HG03460 (cell line): Measurements from ENCODE around the gene CASQ2.

Experiments
- ATAC-seq: cut with Tn5 transposase; IDR thresholded peaks from one replicate; pipeline ENCODE4 v1.9.1; 2021; ENCODE audit not compliant: unreplicated experiment

CASQ2 gene

DNA sequence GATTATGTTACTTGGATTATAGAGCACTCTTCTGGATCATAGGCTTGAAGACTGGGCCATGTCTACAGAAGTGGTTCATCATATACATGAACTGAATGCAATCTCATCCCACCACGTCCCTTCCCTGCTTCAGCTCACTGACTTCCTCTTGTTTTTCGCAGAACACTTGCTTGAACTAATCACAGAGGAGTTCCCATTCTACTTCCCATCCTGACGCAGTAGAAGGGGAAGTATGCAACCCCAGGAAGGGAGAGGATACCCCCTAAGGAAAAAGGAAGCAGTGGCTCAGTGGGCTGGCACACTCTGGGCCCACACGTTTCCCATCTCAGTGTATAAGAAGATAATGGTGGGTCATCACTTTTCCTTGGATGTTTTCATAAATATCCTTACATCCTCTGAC lies 36.2 kb downstream of the CASQ2 start:
- ATAC-seq = no peak

DNA sequence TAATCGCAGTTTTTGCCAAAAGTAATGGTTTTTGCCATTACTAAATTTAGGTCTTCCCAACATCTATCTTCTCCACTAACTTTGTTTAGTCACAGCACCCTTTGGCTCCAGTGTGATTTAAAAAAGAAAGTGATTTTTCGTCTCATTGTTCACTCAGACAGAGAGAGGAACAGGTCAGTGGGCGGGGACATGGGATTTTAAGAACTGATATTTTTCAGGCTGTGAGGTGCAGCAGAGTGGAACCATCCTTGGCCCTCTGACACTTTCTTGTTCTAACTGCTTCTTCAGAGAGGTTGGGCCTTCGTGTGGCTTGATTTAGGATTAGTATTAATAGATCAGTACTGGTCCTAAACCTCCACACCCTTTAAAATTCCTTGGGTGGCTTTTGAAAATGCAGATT lies 38.8 kb downstream of the CASQ2 start:
- peak; percentile 91 for ATAC-seq

DNA sequence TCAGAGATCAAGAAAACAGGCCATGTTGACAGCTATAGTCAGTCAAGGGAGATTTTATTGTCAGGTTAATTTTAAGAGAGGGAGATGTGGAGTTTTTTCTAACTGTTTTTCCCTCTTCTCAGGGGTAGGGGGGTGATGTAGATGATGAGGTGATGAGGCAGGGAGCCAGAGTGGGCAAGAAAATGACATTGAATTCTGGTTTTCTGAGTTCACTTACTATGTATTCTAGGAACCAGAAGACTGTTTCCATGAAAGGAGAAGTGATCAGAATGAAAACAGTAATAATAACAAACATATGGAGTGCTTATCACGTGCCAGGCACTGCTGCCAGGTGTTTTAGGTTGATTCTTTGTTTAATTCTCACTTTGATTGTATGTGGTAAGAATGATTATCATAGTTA lies 40.2 kb downstream of the CASQ2 start:
- no peak for ATAC-seq

DNA sequence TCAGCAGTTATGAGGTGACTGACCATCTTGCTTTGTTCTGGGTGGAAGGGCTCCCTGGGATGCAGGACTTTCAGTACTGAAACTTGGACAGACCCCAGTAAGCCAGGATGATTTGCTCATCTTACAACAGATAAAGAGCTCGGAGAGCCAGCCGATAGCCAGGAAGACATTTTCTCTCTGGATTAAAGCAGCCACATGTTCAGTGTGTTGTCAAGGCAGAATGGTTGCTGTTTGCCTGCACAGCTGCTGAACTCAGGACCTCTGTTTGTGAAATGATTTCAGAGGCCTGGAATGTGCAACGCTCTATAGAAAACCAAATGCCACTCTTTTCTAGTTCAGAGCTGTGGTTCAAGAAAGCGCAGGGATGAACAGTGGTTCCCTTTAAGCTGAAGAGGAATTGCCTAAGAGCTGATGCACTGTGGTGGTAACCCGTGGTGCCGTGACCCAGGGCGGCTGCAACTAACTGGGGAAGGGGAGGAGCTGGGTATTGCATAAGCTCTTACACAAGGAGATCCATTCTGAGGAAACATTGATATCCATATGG lies 40.7 kb downstream of the CASQ2 start:
- ATAC-seq = no peak

DNA sequence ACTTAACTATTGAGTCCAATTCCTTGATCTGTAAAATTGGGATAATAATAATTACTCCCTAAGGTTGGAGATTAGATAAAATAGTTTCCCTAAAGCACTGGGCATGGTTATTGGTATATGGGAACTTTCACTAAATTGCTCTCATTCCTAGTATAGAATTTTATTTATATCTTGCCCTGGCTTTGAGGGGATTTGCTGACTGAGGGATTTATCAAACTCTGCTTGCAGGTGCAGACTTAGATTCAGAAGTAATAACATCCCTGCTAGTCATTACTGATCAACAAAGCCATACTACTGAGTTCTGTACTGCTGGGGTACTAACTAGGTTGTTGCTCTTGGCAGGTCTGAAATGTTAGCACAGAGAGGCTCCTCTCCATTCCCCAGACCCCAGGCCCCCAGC lies 41.9 kb downstream of the CASQ2 start:
- no peak for ATAC-seq

DNA sequence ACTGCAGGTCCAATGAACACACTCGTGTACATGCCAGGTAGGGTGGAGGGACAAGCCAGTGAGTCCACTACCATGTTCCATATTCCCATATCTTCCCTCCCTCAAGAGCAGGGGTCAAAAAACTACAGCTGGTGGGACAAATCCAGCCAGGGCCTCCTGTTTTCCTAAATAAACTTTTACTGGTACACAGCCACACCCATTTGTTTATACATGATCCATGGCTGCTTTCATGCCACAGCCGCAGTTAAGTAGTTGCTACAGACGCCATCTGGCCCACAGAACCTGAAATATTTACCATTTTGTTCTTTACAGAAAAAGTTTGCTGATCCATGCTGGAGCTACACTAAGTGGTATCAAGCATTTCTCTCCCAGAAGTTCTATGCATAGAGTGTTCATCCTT lies 42.4 kb downstream of the CASQ2 start:
- ATAC-seq = no peak

DNA sequence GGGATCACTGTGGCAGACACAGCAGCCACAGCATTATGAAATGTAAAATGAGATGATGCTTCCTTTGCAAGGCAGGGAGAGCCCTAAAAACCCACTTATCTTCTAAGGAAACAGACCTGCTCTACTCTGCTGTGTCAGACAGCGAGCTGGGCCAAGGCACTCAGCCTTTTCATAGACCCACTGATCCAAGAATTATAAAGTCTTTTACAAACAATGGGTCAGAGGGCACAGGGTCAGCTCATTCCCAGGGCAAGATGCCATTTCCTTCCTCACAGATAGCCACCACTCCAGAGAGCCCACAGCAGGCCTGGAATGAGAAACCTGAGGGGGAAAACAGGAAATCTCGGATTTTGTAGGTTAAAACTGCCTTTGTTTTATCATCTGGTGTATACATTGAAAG lies 42.9 kb downstream of the CASQ2 start:
- no peak for ATAC-seq

DNA sequence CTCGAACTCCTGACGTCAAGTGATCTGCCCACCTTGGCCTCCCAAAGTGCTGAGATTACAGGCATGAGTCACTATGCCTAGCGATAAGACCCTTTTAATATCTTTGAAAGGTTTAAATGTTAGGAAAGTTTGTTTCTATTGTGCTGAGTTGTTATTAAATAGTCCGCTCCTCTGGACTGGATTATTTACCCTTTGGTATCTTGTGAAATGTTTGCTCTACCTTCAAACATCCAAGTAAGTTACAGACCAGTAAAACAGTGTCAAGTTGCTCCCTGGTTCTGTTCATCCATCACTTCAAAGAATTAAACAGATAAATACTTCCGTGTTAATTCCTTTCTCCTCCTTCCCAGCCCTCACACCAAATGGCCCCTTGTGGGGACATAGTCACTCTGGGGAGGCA lies 44.8 kb downstream of the CASQ2 start:
- no peak for ATAC-seq

DNA sequence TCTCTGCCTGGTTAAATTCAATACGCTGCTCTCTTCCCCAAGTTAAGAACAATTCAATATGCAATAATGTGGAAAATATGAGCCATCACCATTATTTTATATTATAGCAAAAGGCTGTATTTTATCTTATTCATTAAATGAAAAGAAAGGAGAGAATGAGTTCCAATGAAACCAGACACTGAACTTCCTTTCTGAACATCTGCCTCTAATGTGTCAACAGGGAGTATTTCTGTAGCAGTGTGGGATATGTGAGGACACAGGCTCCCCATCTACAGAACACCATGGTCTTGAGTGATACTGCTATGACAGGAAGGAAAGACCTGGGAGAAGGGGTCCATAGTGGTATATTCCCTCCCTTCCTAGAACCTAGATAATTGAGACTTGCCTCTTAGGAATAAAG lies 46.3 kb downstream of the CASQ2 start:
- no peak for ATAC-seq

DNA sequence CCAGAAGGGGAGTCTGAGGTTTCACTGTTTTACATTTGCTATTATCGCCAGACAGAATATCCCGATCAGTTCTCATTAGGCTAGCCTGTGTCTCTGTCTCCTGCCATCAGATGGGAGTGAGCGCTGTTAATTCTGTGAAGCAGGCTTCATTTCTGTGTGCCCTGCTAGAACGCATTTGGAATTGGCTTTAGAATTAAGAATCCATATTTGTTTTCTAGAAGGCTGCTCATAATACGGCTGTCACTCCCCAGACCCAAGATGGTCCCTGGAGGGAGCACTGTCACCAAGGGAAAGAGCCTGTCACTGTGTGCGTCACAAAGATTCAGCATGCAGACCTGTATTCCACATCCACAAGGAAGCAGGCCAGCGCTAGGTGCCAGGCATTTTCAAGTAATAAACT lies 49.2 kb downstream of the CASQ2 start:
- ATAC-seq = no peak

DNA sequence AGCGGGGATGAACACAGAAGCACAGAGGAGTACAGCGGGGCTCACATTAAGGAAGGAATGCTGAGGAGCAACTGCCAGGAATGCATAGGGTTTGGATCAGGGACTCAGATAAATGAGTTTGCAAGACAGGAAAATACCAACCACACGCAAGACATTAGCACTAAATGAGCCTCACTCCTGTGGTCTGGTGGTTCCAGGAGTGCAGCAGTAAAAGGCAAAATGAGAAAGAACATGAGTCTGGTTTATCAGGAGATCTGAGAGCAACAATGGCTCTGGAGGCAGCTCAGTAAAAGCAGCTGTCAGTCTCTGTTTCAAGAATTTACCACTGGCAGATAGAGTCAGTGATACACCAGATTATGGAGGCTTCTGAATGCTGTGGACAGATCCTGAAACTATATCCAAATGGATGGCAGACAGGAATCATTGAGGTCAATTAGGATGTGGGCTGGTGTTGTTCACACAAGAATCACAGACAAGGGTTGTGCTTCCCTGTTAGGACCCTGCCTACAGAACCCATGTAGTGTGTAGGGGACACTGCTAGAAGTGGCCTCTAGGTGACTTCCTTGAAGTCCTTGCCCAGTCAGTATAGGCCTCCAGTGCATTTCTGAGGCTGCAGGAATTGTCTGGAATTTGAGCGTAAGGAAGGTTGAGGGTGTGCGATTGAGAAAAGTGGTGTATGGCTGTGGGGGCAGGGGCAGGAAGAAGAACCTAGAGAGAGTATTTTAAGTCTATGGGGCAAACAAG lies 50.3 kb downstream of the CASQ2 start:
- no peak for ATAC-seq

DNA sequence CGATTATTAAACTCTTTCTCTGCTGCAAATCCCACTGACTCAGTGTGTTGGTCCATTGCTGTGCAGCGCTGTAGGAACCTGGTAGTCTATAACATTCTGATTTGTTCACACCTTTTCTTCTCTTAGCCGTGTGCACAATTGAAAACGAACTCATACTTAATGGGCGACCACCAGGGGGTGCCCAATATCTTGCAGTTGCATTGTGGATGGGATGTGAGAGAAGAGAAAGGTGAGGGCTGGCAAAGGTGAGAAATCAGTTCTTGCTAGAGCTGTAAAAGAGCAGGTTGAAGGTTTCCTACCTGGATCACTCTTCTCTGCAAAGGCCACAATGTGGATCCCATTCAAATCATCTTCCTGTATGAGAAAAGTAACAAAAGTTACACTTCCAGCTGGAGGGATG lies 51.0 kb downstream of the CASQ2 start:
- ATAC-seq = no peak

DNA sequence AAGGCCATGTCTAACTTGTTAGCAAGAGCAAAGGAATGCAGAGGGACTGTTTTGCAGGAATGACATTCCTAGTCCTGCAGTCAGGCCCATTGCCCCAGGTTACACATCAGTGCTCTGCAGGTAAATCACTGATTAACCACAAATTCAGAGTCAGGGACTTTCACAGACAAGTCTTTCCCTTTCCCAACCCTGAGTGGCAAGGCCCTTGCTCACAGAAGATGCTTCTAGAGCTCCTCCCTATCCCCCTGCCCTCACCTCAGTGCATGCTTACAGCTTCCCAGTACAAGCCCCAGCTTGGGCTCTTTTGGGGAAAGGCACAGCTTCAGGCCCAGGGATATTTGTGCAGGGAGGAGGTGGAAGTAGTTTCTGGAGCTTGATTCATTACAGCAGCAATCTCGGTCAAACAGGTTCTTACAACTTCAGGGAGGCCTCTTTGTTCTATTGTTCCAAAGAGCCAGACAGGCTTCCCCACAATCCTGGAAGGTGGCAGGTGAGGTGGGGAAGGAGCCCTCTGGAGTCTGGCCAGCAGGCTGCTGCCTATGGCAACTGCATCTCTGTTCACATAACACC lies 53.9 kb downstream of the CASQ2 start:
- ATAC-seq = no peak

DNA sequence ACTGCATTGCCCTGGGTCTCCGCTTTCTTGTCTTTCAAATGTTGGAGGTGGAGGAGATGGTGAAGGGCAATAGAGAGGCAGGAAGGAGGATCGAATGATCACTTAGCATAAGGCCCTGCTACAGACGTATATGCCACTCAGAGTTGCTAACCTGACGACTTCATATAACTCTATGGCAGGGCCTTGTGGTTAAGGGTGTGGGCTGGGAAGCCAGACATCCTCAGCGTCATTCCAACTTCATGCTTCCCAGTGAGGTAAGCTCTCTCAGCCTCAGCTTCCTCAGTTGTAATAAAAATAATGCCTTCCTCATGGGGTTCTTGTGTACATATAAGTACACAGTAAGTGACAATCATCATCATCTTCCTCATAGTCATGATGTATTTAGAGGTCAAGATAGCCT lies 54.6 kb downstream of the CASQ2 start:
- ATAC-seq = no peak

DNA sequence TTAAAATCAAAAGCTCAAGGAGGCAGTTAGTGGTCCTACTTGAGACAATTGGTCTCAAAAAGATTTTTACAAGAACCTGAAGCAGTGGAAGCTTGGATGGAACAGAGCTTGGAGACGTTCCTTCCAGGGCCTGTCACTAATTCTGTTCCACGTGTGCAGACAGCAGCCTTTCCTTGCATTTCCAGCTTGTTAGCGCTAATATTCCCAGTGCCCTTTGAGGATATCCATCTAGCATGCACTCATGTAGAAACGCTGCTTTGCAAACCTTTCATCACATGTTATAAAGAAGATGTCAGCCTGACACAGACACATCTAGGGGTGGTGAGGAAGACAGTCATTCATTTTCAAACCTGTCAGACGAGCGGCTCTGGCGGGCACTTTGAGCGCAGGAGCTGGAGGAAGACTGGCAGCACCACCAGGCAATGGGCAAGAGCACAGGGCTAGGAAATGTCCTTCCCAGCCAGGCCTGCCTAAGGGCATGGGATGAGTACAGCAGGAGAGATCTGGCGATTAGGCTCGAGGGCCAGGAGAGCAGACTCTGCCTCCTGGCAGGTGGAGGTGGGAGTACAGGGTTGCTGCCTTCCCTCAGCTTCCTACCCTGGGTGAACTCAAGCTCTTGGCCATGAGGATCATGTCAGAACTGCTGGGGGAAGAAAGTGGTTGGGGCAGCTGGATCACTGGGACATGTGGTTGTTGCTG lies 55.5 kb downstream of the CASQ2 start:
- ATAC-seq = no peak

DNA sequence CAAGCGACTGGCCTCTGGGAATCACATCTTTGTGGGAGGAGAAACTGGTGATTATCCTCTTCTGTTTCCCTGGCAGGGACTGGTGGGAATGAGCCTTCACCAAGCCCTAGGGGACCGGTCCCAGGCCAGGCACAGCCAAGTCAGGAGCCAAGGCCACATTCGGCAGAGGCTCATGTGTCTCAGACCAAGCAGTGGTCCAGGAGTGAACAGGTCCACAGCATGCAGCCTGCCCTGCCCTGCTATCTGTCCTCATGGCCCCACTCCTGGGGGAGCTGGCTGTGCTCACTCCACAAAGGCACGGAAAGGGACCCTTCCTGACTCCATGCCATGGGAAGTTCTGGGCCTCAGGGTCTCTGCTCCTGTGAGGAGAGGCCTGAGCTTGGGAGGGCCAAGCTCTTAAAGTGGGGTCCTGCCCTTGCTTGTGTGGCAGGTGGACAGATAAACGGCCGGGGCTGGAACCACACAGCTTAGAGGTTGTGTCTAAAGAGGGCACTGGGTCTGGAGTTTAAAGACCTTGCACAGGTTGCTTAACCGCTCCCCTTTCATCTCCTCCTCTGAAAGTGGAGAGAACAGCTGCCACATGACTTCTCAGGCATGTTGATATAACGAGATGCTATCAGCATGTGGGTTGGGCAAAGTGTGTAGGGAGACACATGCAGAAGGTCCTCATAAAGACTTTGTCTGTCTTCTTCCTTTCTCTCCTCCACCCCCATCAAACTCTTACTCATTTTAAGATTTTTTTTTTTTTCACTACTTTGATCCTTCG lies 57.5 kb downstream of the CASQ2 start:
- no peak for ATAC-seq

DNA sequence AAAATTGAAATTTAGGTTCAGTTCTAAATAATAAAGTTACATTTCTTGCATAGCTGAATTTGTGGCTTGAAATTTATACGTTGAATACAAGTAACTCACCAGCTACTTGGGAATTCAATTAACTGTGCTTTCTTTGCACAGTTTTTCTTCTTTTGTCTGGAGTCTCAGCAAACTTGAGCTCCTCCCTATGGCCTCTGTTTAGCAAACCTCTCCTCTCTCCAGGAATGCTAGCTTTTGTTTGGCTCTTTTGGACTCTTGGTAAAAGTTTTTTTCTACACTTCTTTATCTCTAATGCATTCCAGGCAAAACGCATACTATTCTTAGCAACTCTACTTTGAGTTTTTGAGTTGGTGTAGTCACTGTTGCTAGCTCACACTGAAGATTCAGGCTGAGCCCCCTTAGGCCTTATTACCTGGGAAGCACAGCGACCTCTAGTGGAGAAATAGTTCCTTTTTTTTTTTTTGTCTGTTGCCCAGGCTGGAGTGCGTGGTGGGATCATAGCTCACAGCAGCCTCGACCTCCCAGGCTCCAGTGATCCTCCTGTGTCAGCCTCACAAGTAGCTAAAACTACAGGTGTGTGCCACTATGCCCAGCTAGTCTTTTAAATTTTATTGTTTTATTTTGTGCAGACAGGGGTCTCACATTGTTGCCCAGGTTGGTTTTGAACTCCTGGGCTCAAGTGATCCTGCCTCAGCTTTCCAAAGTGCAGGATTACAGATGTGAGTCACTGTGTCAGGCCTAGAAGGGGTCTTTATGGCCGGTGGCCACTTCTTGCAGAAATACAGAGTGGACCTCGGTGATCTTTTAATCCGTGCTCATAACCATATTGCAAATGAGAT lies 61.7 kb downstream of the CASQ2 start:
- no peak for ATAC-seq

DNA sequence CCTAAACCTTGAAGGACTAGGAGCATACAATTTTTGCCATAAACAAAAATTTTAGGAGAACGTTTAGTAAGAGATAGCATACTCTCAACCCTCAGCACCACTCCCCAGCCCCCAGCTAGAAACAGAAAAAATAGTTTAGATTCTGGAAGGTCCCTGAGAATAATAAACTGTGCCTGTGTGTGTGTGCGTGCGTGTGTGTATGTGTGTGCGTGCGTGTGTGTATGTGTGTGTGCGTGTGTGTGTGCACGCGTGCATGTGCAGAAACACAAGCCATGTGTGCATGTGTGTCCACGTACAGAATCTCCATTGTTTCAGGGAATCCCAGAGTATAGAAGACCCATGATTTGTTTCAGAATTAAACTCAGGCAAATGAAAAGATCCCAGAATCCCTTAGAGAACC lies 62.6 kb downstream of the CASQ2 start:
- no peak for ATAC-seq

DNA sequence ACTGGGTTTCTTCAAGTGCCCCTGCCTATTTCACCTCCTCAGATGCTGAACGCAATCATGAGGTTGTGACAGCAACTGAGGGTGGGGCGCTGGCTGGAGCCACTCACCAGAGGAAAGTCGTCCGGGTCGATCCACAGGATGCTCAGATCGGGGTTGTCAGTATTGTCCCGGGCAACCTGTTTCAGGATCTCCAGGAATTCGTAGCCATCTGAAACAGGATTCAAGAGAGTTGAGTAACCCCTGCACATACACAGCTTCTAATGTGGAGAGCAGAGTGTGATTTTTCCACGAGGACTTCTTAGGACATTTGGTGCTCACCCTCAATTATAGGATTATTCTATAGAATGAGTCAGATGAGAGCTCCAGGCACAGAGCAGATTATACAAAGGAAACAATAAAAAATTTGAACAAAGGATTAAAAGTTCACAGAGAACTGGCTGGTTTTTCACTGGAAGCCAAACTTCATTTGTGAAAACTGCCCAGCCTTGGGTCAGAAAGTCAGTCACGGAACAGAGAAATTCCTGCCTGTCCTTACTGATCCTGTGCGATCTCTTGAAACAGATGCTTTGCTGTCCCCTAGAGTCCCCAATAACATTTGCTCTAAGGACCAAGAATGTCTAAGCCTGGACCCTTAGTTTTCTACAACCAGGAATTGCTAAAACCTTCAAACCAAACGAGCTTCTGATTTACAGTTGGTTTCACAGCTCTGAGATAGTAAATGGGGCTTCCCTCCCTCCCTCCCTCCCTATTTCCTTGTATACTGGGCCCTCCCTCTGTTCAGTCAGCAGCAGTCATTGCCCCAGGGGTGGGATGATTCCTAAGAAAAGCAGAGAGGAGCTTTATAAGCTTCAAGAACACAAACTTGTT lies 63.2 kb downstream of the CASQ2 start:
- ATAC-seq = no peak

DNA sequence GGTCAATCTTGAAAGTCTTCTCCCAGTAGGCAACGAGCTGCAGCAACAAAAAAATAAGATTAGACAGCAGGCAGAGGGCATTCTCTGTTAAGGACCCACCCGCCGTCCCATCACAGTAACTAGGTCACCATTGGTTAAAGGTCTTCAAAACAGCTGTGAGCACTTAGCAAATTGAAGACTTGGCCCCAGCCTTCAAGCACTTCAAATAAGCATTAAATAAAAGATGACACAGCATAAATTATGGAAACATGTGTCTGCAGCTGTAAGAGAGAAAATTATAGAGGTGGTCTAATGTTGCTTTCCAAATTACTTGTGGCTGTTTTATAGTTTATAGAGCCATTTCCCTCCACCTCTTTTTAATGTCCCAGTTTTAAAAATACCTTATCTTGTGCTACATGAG lies 65.6 kb downstream of the CASQ2 start:
- ATAC-seq = no peak
